LNCaP clone FGC (cell line): Measurements from ENCODE around the gene DNAH10.

Experiments used
- DNase-seq: peaks from one replicate; pipeline ENCODE4 v3.0.0-alpha.2; 2011; ENCODE audit warnings: low read depth
- H3K4me3 ChIP-seq: 2 replicates; pipeline ENCODE4 v1.5.1; 2011; ENCODE audit warnings: mild to moderate bottlenecking, low read depth, low read length, control low read depth
- TF ChIP-seq, protein P1 (sequence below): IDR thresholded peaks from 2 replicates; pipeline ENCODE4 v1.5.1; 2012; ENCODE audit warnings: mild to moderate bottlenecking; ENCODE audit not compliant: control insufficient read depth, insufficient read depth; ENCODE audit errors: extremely low read depth

DNAH10 gene

DNA sequence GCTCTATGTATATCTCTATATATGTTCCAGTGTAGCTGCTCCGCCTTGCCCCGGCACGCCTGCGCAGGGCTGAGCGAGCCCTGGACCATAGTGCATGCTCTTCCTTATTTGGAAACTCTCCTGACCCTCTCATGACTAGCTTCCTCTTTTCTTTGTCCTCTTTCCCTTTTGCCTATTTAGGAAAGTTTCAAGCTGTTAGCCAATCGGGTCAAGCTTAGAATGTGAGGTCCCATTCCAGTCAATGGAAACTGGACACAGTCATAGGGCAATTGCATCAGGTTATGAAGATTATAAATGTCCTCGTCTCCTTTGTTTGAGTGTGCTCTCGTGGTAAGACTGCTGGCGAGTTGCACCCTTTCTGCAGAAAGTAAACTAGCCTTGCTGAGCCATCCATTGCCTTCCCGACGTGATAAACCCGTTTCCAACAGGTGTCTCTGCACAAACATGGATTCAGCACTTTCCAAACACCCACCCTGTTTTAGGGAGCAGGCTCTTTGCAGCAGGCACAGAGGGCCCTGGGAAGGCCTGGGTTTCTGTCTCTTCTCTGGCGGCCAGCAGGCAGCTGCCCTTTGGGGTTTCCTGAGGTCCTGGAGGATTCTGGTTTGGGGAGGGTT is 179.6 kb downstream of the DNAH10 start:
- no peak overlapping the region for H3K4me3 ChIP-seq
- no peak for DNase-seq
- TF ChIP-seq, protein P1, sequence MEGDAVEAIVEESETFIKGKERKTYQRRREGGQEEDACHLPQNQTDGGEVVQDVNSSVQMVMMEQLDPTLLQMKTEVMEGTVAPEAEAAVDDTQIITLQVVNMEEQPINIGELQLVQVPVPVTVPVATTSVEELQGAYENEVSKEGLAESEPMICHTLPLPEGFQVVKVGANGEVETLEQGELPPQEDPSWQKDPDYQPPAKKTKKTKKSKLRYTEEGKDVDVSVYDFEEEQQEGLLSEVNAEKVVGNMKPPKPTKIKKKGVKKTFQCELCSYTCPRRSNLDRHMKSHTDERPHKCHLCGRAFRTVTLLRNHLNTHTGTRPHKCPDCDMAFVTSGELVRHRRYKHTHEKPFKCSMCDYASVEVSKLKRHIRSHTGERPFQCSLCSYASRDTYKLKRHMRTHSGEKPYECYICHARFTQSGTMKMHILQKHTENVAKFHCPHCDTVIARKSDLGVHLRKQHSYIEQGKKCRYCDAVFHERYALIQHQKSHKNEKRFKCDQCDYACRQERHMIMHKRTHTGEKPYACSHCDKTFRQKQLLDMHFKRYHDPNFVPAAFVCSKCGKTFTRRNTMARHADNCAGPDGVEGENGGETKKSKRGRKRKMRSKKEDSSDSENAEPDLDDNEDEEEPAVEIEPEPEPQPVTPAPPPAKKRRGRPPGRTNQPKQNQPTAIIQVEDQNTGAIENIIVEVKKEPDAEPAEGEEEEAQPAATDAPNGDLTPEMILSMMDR, result no peak

DNA sequence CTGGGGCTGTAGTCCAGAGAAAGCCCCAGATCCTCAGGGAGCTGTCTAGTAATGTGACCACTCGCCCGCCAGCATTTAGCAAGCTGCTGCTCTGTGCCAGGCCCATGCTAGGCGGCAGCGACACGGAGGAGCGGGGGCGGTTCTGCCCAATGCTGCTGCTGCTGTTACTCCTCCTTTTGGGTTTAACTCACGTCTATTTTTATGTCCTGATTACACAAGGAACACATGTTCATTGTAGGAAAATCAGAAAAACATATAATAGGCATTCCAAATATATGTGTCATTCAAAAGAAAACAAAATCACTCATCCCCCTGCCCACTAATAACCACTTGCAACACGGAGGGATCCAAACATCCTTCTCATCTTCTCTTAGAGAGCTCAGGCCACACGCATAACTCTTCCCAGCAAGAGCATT is 180.1 kb downstream of the DNAH10 start:
- TF ChIP-seq, protein P1, result no peak
- DNase-seq, result no peak
- no peak overlapping the region for H3K4me3 ChIP-seq

DNA sequence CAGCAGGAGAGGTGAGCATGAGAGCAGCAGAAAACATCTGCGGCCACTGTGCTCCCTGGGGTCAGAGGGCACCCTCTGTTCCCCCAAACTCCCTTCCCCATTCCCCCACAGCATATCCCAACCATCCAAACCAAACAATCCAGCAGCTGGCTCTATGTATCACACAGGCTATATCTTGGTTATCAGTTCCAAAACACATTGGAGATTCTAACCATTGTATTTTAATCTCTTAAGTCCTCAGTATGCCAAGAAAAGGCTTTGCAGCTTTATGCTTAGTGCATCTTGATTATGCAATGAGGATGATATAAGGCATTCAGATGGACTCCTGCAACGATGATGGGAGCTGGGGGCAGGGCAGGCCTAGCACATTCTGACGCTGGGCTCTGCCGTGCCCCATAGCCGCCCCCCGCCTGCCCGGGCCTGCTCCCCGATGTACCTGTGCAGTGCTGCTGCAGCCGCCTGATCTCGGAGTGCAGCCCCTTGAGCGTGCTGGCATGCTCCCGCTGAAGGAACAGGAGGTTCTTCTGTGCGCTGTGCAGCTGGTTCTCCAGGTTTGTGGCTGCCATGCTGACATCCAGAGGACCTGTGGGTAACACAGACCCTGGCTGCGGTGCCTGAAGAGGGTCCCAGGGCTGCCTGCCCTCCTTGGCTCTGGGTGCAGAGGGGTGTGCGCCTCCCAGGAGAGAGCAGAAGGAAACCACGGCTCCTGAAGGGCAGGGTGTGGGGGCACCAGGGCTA is 181.0 kb downstream of the DNAH10 start:
- no peak for DNase-seq
- TF ChIP-seq, protein P1, result no peak
- no peak overlapping the region for H3K4me3 ChIP-seq

DNA sequence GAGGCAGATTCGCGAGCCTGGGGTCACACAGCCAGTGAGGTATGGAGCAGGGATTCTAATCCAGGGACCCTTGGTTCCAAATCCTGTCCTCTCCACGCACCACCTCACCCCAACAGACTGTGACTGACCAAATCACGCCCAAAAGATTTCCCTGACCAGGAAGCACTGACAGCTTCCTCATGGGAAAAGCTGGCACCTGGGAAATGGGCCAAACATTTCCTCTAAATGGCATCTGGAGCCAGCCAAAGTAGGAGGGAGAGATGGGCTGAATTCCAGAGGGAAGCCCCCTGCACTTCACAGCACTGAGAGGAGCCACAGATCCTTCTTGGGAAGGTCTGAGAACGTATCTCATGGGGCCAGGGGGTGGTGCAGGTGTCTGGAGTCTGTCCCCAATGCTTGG is 181.7 kb downstream of the DNAH10 start:
- no peak for DNase-seq
- no peak overlapping the region for H3K4me3 ChIP-seq
- TF ChIP-seq, protein P1, result no peak

DNA sequence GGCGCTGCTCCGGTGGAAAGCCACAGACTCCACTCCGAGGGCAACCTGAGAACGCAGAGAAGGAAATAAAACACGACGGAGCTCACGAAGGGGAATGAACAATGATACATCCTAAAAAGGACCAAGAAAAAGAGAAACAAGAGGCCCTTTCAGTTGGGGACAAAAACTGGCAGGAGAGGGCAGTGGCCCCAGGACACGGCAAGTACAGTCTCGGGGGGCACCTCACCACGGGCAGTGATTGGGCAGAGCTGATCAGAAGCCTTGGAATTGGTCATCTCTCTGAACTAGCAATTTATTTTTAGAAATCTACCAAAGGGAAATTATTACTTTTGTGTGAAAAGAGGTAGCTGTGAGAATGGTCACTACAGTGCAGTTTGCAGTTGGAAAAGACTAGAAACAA is 182.6 kb downstream of the DNAH10 start:
- no peak overlapping the region for H3K4me3 ChIP-seq
- TF ChIP-seq, protein P1, result no peak
- no peak for DNase-seq

DNA sequence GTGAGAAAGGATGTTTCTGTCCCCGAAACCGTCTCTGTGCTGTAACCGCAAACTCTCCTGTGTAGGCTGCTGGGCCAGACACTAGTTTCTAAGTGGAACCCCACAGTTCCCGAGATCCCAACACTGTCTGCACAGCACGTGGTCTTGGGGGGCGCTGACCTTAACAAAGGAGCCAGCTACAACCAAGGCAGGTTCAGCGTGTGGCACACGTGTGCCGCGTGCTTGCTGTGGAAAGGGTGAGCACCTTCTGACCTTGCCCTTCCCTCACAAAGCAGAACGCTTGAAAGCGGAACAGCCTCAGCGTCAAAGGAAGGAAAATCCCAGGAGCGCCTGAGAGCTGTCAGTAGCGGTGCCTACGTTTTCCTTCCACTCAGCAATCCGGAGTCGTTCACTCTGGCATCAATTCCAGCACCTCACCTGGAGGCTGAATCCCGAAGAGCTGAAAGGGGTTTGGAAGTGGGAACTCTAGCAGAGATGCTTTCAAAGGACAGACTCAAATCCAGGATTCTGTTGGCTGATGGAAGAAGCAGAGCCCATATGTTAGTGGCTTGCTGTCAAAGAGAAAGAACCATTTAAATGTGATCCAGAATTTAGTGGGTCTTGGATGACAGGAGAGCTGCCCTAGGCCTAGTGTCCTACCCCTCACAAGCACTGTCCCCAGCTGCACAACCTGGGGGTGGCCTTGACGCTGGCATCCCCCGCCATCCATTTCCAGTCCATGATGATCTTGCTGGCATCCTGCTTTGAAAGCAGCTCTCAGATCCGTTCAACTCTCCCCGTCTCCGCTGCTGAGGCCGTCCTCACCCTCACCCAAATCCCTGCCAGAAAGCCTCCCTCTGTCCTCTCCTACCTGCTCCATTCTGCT is 183.4 kb downstream of the DNAH10 start:
- TF ChIP-seq, protein P1, result no peak
- H3K4me3 ChIP-seq, result no peak overlapping the region

More for the DNA sequence above, 183.4 kb downstream of the DNAH10 start:
- no peak for DNase-seq
